PC-3 (cell line): ENCODE measurements around the gene PGBD2. TPM values are rescaled to one million over a fixed set of nuclear protein-coding genes. Genes with fewer than 3 reads are reported as not detected.

Experiments
- ATAC-seq: fragments of 200-7000 bp; cut with Tn5 transposase; 2 replicates; pipeline ENCODE4 v1.9.1; 2020; ENCODE audit warnings: mild to moderate bottlenecking, moderate library complexity
- BruUV-seq: library from RNA; stranded (reverse); fragments of 400-500 nt; replicated peaks from 2 replicates; lab custom pipeline; 2021; lab: Mats Ljungman, UMichigan
- CTCF ChIA-PET: fragments of 300-600 bp; sonication (Branson Sonifier 250); formaldehyde crosslinking; loops from one replicate; lab custom pipeline; 2022; ENCODE audit warnings: antibody characterized with exemption; lab: Charles Lee
- POLR2A ChIA-PET: fragments of 300-600 bp; sonication (Branson Sonifier 250); formaldehyde crosslinking; loops from one replicate; lab custom pipeline; 2022; ENCODE audit warnings: antibody characterized with exemption; ENCODE audit not compliant: unreplicated experiment; lab: Charles Lee
- DNase-seq: peaks from one replicate; pipeline ENCODE4 v3.0.0-alpha.2; 2015
- H2AFZ ChIP-seq: fragments of 300-600 bp; sonication (generic); 2 replicates; pipeline ENCODE4 v1.6.0; 2016; ENCODE audit warnings: antibody characterized with exemption, low read length
- H3F3A ChIP-seq: fragments of 300-600 bp; sonication (generic); one replicate; pipeline ENCODE4 v1.6.0; 2017; ENCODE audit warnings: antibody characterized with exemption, low read length, control low read depth, mild to moderate bottlenecking; ENCODE audit not compliant: unreplicated experiment
- H3K27ac ChIP-seq: fragments of 300-600 bp; sonication (generic); 2 replicates; pipeline ENCODE4 v1.5.1; 2016; ENCODE audit warnings: mild to moderate bottlenecking, low read length
- H3K27me3 ChIP-seq: fragments of 300-600 bp; sonication (generic); 2 replicates; pipeline ENCODE4 v1.6.1; 2016; ENCODE audit warnings: low read length, mixed read lengths
- H3K36me3 ChIP-seq: fragments of 300-600 bp; sonication (generic); 2 replicates; pipeline ENCODE4 v1.6.1; 2016; ENCODE audit warnings: low read depth, mixed run types, low read length, mixed read lengths
- H3K4me1 ChIP-seq: fragments of 300-600 bp; sonication (generic); 2 replicates; pipeline ENCODE4 v1.5.1; 2016; ENCODE audit warnings: low read length; ENCODE audit not compliant: insufficient read depth
- H3K4me2 ChIP-seq: fragments of 300-600 bp; sonication (generic); 2 replicates; pipeline ENCODE4 v1.6.0; 2016; ENCODE audit warnings: low read length
- H3K4me3 ChIP-seq: fragments of 300-600 bp; sonication (generic); 2 replicates; pipeline ENCODE4 v1.5.1; 2016; ENCODE audit warnings: mild to moderate bottlenecking, low read length, mixed read lengths
- H3K79me2 ChIP-seq: fragments of 300-600 bp; sonication (generic); 2 replicates; pipeline ENCODE4 v1.6.1; 2017; ENCODE audit warnings: low read length, mixed read lengths
- H3K9ac ChIP-seq: fragments of 300-600 bp; sonication (generic); 2 replicates; pipeline ENCODE4 v1.6.0; 2016; ENCODE audit warnings: mild to moderate bottlenecking, low read length
- H3K9me2 ChIP-seq: fragments of 300-600 bp; sonication (generic); replicated peaks from 2 replicates; pipeline ENCODE4 v1.6.1; 2016; ENCODE audit warnings: mixed run types, low read length, mixed read lengths
- H3K9me3 ChIP-seq: fragments of 300-600 bp; sonication (generic); 2 replicates; pipeline ENCODE4 v1.6.1; 2016; ENCODE audit warnings: low read length, mixed read lengths
- H4K20me1 ChIP-seq: fragments of 300-600 bp; sonication (generic); 2 replicates; pipeline ENCODE4 v1.6.1; 2016; ENCODE audit warnings: low read length, mixed read lengths
- CTCF ChIP-seq: fragments of 300-600 bp; sonication (generic); conservative IDR thresholded peaks from 2 replicates; pipeline ENCODE4 v1.5.1; 2017; ENCODE audit warnings: antibody characterized with exemption, low read depth, mild to moderate bottlenecking, low read length
- EZH2 ChIP-seq: fragments of 300-600 bp; sonication (generic); IDR thresholded peaks from one replicate; pipeline ENCODE4 v1.6.1; 2017; ENCODE audit warnings: antibody characterized with exemption, mild to moderate bottlenecking, low read length; ENCODE audit not compliant: unreplicated experiment
- EZH2phosphoT487 ChIP-seq: fragments of 300-600 bp; sonication (generic); IDR thresholded peaks from 2 replicates; pipeline ENCODE4 v1.6.1; 2018; ENCODE audit warnings: mild to moderate bottlenecking, antibody characterized with exemption, low read length, borderline replicate concordance
- intact Hi-C: fragments of 100-400 bp; cut with micrococcal nuclease; formaldehyde crosslinking; loops from 2 replicates; pipeline ENCODE4 v1.9.0; 2023
- total RNA-seq: library from RNA; depleted of rRNA; stranded (reverse); fragments of >200 nt; gene quantifications from 2 replicates; pipeline ENCODE4 v1.2.3, GENCODE V29; 2014

Gene PGBD2
- total RNA-seq, 1 experiment from 2014 or later: 6.5 TPM

- Histone ChIP-seq H4K20me1 (no peaks in the 10 kb centered on the region), H3K79me2 (peaks cover 20% of the 10 kb centered on the region), H3K4me3 (no peak overlapping the region), H3K27ac (no peak overlapping the region), H3K9ac (no peak overlapping the region), H3K4me2 (no peak overlapping the region), H3K36me3 (no peaks in the 10 kb centered on the region; the same call in 1 of the 2 replicates), H3K9me2 (no peaks in the 10 kb centered on the region), H3K4me1 (peaks cover 35% of the 10 kb centered on the region), H3K27me3 (no peaks in the 10 kb centered on the region), H2AFZ (no peak overlapping the region), H3K9me3 (no peaks in the 10 kb centered on the region), H3F3A (no peaks in the 10 kb centered on the region)
- TF ChIP-seq EZH2phosphoT487: no peak
- no peak for TF ChIP-seq EZH2
- no peak for TF ChIP-seq CTCF
- no peak for ATAC-seq
- ChIA-PET CTCF (no interaction called here), POLR2A (interaction anchor here (1.5 kb wide), 1 partner anchor 11 kb away, joined by 3 read pairs; no protein-coding TSS in a partner anchor)
- BruUV-seq: no TSS peak
- no peak for DNase-seq
- intact Hi-C loops: no loop called here
These were observed 44.4 kb upstream of the PGBD2 start for GRCh38 chr1:248861616-248862015.

- intact Hi-C loops: no loop called here
- ATAC-seq: no peak
- H3K27me3 ChIP-seq: no peaks in the 10 kb centered on the region
- H3K9me3 ChIP-seq: no peaks in the 10 kb centered on the region
- peak overlapping the region; percentile 12; the same call in 1 of the 2 replicates for H3K9ac ChIP-seq
- peaks cover 10% of the 10 kb centered on the region for H3K79me2 ChIP-seq
- peak overlapping the region; percentile 80 for H2AFZ ChIP-seq
- peak; percentile 30 for DNase-seq
- no peak overlapping the region for H3K27ac ChIP-seq
- no peaks in the 10 kb centered on the region for H3K9me2 ChIP-seq
- peak overlapping the region; percentile 66 for H3K4me3 ChIP-seq
- TF ChIP-seq EZH2phosphoT487 (no peak), EZH2 (no peak), CTCF (no peak)
- CTCF ChIA-PET: no interaction called here
- BruUV-seq: no TSS peak
- H3F3A ChIP-seq: no peaks in the 10 kb centered on the region
- POLR2A ChIA-PET: interaction anchor here (0.6 to 1.5 kb wide), 3 partner anchors 10 to 23 kb away, joined by 3 to 9 read pairs (median 3); no protein-coding TSS in a partner anchor
- H3K4me2 ChIP-seq: peak overlapping the region; percentile 85
- H3K4me1 ChIP-seq: peaks cover 25% of the 10 kb centered on the region
- H4K20me1 ChIP-seq: no peaks in the 10 kb centered on the region
- H3K36me3 ChIP-seq: no peaks in the 10 kb centered on the region
These were observed 43.4 kb upstream of the PGBD2 start for GRCh38 chr1:248862695-248862997.

GRCh38 chr1:248862998-248863881 is 42.8 kb upstream of the PGBD2 start:
- Histone ChIP-seq H3K36me3 (no peaks in the 10 kb centered on the region), H3K79me2 (peaks cover 4% of the 10 kb centered on the region), H3K9me3 (no peaks in the 10 kb centered on the region), H2AFZ (peak overlapping the region; percentile 80), H3K4me1 (peaks cover 19% of the 10 kb centered on the region), H3K27me3 (no peaks in the 10 kb centered on the region), H3K4me3 (peak overlapping the region; percentile 66), H4K20me1 (no peaks in the 10 kb centered on the region), H3K27ac (no peak overlapping the region), H3K9me2 (no peaks in the 10 kb centered on the region), H3K9ac (peak overlapping the region; percentile 12; the same call in 1 of the 2 replicates), H3K4me2 (peak overlapping the region; percentile 85), H3F3A (no peaks in the 10 kb centered on the region)
- TF ChIP-seq EZH2: no peak
- TF ChIP-seq EZH2phosphoT487: no peak
- no peak for TF ChIP-seq CTCF
- no TSS peak for BruUV-seq
- DNase-seq: peak; percentile 80
- ChIA-PET CTCF (no interaction called here), POLR2A (interaction anchor here (1.5 kb wide), 1 partner anchor 10 kb away, joined by 3 read pairs; no protein-coding TSS in a partner anchor)
- intact Hi-C loops: loop anchor here (1.0 kb wide), 1 partner anchor 10 kb away; no protein-coding TSS in a partner anchor
- peak; percentile 72 for ATAC-seq
